HepG2 (cell line): ENCODE measurements around the gene GNA12. TPM values are rescaled to one million over a fixed set of nuclear protein-coding genes. Genes with fewer than 3 reads are reported as not detected.
"Not testable (repeated sequence)": the region's sequence is repeated elsewhere in the genome, so short reads cannot be mapped to it uniquely, and the experiment has no call there.

Experiments used
- ATAC-seq: fragments of 200-7000 bp; cut with Tn5 transposase; 3 replicates; pipeline ENCODE4 v1.9.1; 2020; ENCODE audit warnings: mild to moderate bottlenecking, moderate library complexity
- BruUV-seq: library from RNA; stranded (reverse); fragments of 400-500 nt; replicated peaks from 2 replicates; lab custom pipeline; 2021; lab: Mats Ljungman, UMichigan
- CTCF ChIA-PET: fragments of 300-600 bp; formaldehyde crosslinking; extraction: SDS; loops from one replicate; lab custom pipeline; 2021; ENCODE audit warnings: low total read pairs, inconsistent platforms, low intra/inter-chr PET ratio; lab: Yijun Ruan, JAX
- POLR2A ChIA-PET: fragments of 350-600 bp; sonication (Branson Sonifier 250); formaldehyde crosslinking; loops from one replicate; lab custom pipeline; 2020; ENCODE audit warnings: antibody characterized with exemption, inconsistent platforms; lab: Yijun Ruan, JAX
- DNase-seq: peaks from one replicate; pipeline ENCODE4 v3.0.0-alpha.2; 2015; ENCODE audit warnings: low spot score
- FAIRE-seq: peaks from 3 replicates; lab custom pipeline; 2011; peaks lifted over from hg19 to GRCh38; lab: Jason Lieb, UNC
- H2AFZ ChIP-seq: one replicate; pipeline ENCODE4 v1.6.1; 2011; ENCODE audit warnings: low read length, inconsistent platforms
- H3K27ac ChIP-seq: fragments of 300-600 bp; 3 replicates; pipeline ENCODE4 v1.8.0; 2011; ENCODE audit warnings: mixed run types, mild to moderate bottlenecking, mixed read lengths, low read length, inconsistent platforms; ENCODE audit not compliant: insufficient read depth; ENCODE audit errors: extremely low read length
- H3K27me3 ChIP-seq, 2 experiments: fragments of 200-600 bp in 1 of 2; 2 replicates in 1 of 2; 3 replicates in 1 of 2; pipeline versions ENCODE4 v1.6.0 to v1.8.0; 2011; ENCODE audit warnings: low read length in 2 of 2, mild to moderate bottlenecking in 2 of 2, moderate library complexity in 2 of 2, inconsistent platforms in 1 of 2; ENCODE audit not compliant: insufficient read depth in 2 of 2, control insufficient read depth in 1 of 2
- H3K36me3 ChIP-seq, 2 experiments: fragments of 200-600 bp in 1 of 2; replicated peaks in 1 of 2; 2 replicates in 1 of 2; 3 replicates in 1 of 2; pipeline versions ENCODE4 v1.5.1 to v1.8.0; 2011; ENCODE audit warnings: low read length in 2 of 2, inconsistent platforms in 1 of 2; ENCODE audit not compliant: insufficient read depth in 2 of 2, control insufficient read depth in 1 of 2
- H3K4me1 ChIP-seq: 2 replicates; pipeline ENCODE4 v1.5.1; 2012; ENCODE audit warnings: low read length, inconsistent platforms; ENCODE audit not compliant: insufficient read depth
- H3K4me2 ChIP-seq: 2 replicates; pipeline ENCODE4 v1.6.0; 2011; ENCODE audit warnings: low read depth, low read length, inconsistent platforms
- H3K4me3 ChIP-seq, 3 experiments: fragments of 200-600 bp in 1 of 3; sonication (generic), shearing (Covaris generic) in 1 of 3; replicated peaks in 1 of 3; 2 replicates each; pipeline ENCODE4 v1.5.1; 2011 to 2016; ENCODE audit warnings: low read length in 3 of 3, inconsistent platforms in 2 of 3, low read depth in 2 of 3, mild to moderate bottlenecking in 2 of 3, control low read depth in 1 of 3, mixed read lengths in 1 of 3; ENCODE audit not compliant: insufficient read depth in 1 of 3
- H3K79me2 ChIP-seq: one replicate; pipeline ENCODE4 v1.6.1; 2011; ENCODE audit warnings: low read length, inconsistent platforms; ENCODE audit not compliant: insufficient read depth
- H3K9ac ChIP-seq: 2 replicates; pipeline ENCODE4 v1.6.0; 2011; ENCODE audit warnings: mild to moderate bottlenecking, low read depth, low read length, inconsistent platforms; ENCODE audit not compliant: insufficient read depth
- H3K9me3 ChIP-seq: 2 replicates; pipeline ENCODE4 v1.5.1; 2012; ENCODE audit warnings: mild to moderate bottlenecking, low read length
- H4K20me1 ChIP-seq: 2 replicates; pipeline ENCODE4 v1.6.0; 2011; ENCODE audit warnings: inconsistent platforms, mild to moderate bottlenecking, low read length, moderate library complexity; ENCODE audit not compliant: insufficient read depth
- DR1 ChIP-seq: sonication (generic); formaldehyde crosslinking; IDR thresholded peaks from 2 replicates; pipeline ENCODE4 v1.8.0; 2021; ENCODE audit warnings: mild to moderate bottlenecking, missing genetic modification reagents, inconsistent platforms
- FOXP1 ChIP-seq, 2 experiments: fragments of 450-650 bp in 1 of 2; IDR thresholded peaks; 2 replicates each; pipeline ENCODE4 v1.6.1; 2017 to 2018; ENCODE audit warnings: antibody characterized with exemption in 1 of 2
- PHF20 ChIP-seq: sonication (generic); formaldehyde crosslinking; IDR thresholded peaks from 2 replicates; pipeline ENCODE4 v1.5.0; 2020; ENCODE audit warnings: mild to moderate bottlenecking, missing genetic modification reagents
- ZFX ChIP-seq: sonication (generic); formaldehyde crosslinking; IDR thresholded peaks from 2 replicates; pipeline ENCODE4 v1.4.0; 2020; ENCODE audit warnings: mild to moderate bottlenecking, low read depth, missing genetic modification reagents, moderate library complexity
- WGBS: methylation state at CpG from one replicate; pipeline ENCODE4 v1.1.6; 2017; ENCODE audit warnings: low lambda C conversion rate; 5-methylcytosine and 5-hydroxymethylcytosine counted together
- in situ Hi-C: cut with HindIII; loops from 2 replicates; pipeline ENCODE4 v1.10.0; 2017; ENCODE audit warnings: low pct_unique_long_range_greater_than_20kb; ENCODE audit not compliant: extremely low pct_ligation_motif_present
- intact Hi-C: fragments of 100-400 bp; cut with micrococcal nuclease; formaldehyde crosslinking; loops from one replicate; pipeline ENCODE4 v1.10.0; 2022; ENCODE audit not compliant: unreplicated experiment
- polyA plus RNA-seq, 8 experiments: library from polyadenylated mRNA; depleted of rRNA in 3 of 8; stranded (reverse) in 7 of 8; unstranded in 1 of 8; fragments of >200 nt; fragmentation: Illumina TruSeq in 4 of 8; extraction: Trizol in 4 of 8; gene quantifications; 2 replicates each; pipeline versions ENCODE4 v1.2.1 to v1.2.3, GENCODE V29; 2011 to 2016; ENCODE audit warnings: low read depth in 4 of 8, missing spikeins in 1 of 8, mixed read lengths in 1 of 8; ENCODE audit not compliant: insufficient read depth in 1 of 8
- total RNA-seq, 5 experiments: library from RNA; depleted of rRNA; stranded (reverse); fragments of >200 nt; fragmentation: Illumina TruSeq; extraction: Trizol; gene quantifications; 2 replicates each; pipeline ENCODE4 v1.2.3, GENCODE V29; 2016; ENCODE audit warnings: low read depth in 1 of 5

Gene GNA12
- total and polyA plus RNA-seq, 2 of the 13 experiments (the other 11 are each of a cell fraction or from before 2014, with no cell fraction given): 16.2 to 50.9 TPM

GRCh38 chr7:2853552-2853951 is 9.4 kb upstream of the GNA12 start:
- H4K20me1 ChIP-seq, H2AFZ ChIP-seq, H3K4me2 ChIP-seq, H3K27me3 ChIP-seq, H3K36me3 ChIP-seq, FAIRE-seq, CTCF ChIA-PET, in situ Hi-C loops, BruUV-seq, ATAC-seq, H3K79me2 ChIP-seq, intact Hi-C loops, H3K27ac ChIP-seq, H3K9me3 ChIP-seq, H3K9ac ChIP-seq, DNase-seq, H3K4me3 ChIP-seq: not testable (repeated sequence)
- POLR2A ChIA-PET: interaction anchor here (1.3 kb wide), 1 partner anchor 11 kb away, joined by 3 read pairs; no protein-coding TSS in a partner anchor
- H3K4me1 ChIP-seq: peaks cover 28% of the 10 kb centered on the region
- 51% methylated on average over 4 of the region's 4 CpGs for WGBS

- no peak overlapping the region for H2AFZ ChIP-seq
- CTCF ChIA-PET: no interaction called here
Observed at GRCh38 chr7:2853147-2853546, 9.0 kb upstream of the GNA12 start.

GRCh38 chr7:2851497-2851896 is 7.4 kb upstream of the GNA12 start:
- ATAC-seq: no peak
- no peak overlapping the region for H2AFZ ChIP-seq
- TF ChIP-seq ZFX (CRISPR knock-in tag) (no peak), FOXP1 (IDR thresholded peaks at IDR 0.05) (no peak), FOXP1 (CRISPR knock-in tag; IDR thresholded peaks at IDR 0.05) (no peak)
- no peaks in the 10 kb centered on the region for H3K27me3 ChIP-seq
- WGBS: 0% methylated on average over 2 of the region's 2 CpGs
- no peak for FAIRE-seq
- no peaks in the 10 kb centered on the region for H3K79me2 ChIP-seq
- ChIA-PET CTCF (no interaction called here), POLR2A (no interaction called here)
- no peak overlapping the region for H3K4me3 ChIP-seq
- H3K4me1 ChIP-seq: peaks cover 16% of the 10 kb centered on the region
- 0 out of 2 replicates have a peak overlapping the region, but pooled peaks have one; percentile 36 for H3K4me2 ChIP-seq
- BruUV-seq: no TSS peak
- no peak for DNase-seq
- H3K36me3 ChIP-seq: no peaks in the 10 kb centered on the region
- H3K9ac ChIP-seq: no peak overlapping the region
- intact Hi-C loops (no loop called here), in situ Hi-C loops (no loop called here)
- no peaks in the 10 kb centered on the region for H3K9me3 ChIP-seq
- no peaks in the 10 kb centered on the region for H4K20me1 ChIP-seq
- H3K27ac ChIP-seq: no peak overlapping the region

More at GRCh38 chr7:2853147-2853546, 9.0 kb upstream of the GNA12 start:
- Histone ChIP-seq H3K27ac (no peak overlapping the region), H3K36me3 (no peaks in the 10 kb centered on the region), H3K79me2 (no peaks in the 10 kb centered on the region), H3K4me3 (no peak overlapping the region), H3K4me2 (no peak overlapping the region), H4K20me1 (no peaks in the 10 kb centered on the region), H3K9me3 (no peaks in the 10 kb centered on the region), H3K4me1 (peaks cover 24% of the 10 kb centered on the region), H3K9ac (no peak overlapping the region), H3K27me3 (no peaks in the 10 kb centered on the region)
- DNase-seq (no peak), ATAC-seq (no peak), FAIRE-seq (no peak)
- no TSS peak for BruUV-seq
- 33% methylated on average over 3 of the region's 3 CpGs for WGBS
- POLR2A ChIA-PET: interaction anchor here (1.3 kb wide), 1 partner anchor 11 kb away, joined by 3 read pairs; no protein-coding TSS in a partner anchor
- TF ChIP-seq PHF20 (CRISPR knock-in tag) (no peak), DR1 (CRISPR knock-in tag) (no peak)
- in situ Hi-C loops: no loop called here
- intact Hi-C loops: no loop called here
